UCSD-AML1 (cell line): ENCODE results near the gene IRAK4.
"Not testable (repeated sequence)": the region's sequence is repeated elsewhere in the genome, so short reads cannot be mapped to it uniquely, and the experiment has no call there.

Experiments used
- DNase-seq: peaks from one replicate; lab custom pipeline; 2025; ENCODE audit not compliant: unreplicated experiment; lab: John Stamatoyannopoulos, UW

IRAK4 gene

DNA sequence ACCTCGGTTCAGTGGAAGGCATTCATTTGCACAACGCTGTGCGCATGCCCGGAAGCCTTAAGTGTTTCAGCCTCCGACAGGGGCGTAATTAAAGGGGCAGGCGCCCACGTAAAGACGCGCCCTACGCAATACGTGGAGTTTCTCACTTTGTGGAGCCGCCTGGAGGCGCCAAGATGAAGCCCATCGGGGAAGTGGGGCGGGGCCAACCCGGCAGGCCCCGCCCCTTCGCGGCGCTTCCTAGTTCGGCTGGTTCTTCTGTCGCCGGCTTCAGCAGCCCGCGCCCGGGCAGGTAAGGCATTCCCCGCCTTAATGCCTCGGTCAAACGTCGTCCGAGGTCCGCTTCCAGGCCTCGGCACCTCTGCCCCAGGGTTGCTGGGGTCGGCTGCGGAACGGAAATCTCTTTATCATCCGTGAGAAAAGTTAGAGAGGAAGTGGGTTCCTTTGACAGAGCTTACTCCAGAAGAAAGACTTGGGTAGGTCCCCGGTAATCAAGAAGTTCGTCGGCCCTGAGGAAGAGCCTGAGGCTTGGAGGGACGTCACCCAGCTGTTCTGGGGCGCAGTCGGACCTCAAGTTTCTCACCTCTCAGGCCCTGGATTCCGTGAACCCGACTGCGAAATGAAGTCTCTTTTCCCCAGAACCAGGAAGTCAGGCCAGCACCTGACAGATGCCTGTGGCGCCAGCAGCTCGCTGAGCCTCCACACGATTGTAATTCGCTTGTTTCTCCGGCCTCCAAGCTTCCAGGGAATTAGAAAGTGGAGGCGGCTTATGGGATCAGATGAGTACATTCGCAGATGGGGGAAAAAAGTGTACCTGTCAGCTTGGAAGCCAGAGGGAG lies at the start of gene IRAK4, which contains the start of gene PUS7L:
Gene IRAK4, plus strand, starts transcription at position 224 of the 836 bp plus-strand sequence. CDS start 9,161 bp downstream, outside the sequence.
Gene PUS7L, minus strand, starts transcription at position 63 of the 836 bp plus-strand sequence. CDS start 3,545 bp downstream, outside the sequence.
- peak; percentile 97 for DNase-seq

DNA sequence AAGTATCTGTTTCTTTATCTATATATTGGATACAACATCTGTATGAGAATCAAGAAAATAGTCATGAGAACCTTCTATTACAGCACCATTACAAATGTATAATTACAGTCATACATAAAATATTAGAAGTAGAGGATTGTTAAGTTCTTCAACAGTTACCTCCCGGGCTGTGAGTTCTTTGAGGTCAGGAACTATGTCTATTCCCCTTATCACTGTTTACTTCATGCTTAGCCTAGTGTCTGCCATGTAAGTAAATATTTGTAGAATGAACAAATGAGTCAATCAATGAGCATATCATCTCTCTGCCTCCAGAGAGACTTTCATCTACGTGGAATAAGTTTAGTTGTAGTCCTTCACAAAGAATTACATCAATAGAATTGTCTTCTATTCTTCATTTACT lies 47.4 kb upstream of the IRAK4 start:
- DNase-seq, result no peak

DNA sequence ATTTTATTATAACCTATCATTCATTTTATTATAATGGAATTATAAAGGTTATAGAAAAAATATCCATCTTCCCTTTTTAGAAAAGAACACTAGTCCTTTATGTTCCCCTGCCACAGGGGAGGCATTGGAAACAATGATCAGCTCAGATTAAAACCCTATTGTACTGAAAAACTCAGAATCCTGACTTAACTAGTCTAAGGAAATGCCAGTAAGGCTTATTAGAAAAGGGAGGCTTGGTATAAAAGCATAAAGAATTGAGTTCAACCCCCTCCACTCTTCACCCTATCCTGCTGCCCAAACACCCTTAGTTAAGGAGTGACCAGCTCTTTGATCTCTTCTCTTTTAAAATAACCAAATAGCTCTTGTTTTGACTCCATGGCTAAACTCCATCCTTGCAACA lies 36.1 kb upstream of the IRAK4 start:
- no peak for DNase-seq

DNA sequence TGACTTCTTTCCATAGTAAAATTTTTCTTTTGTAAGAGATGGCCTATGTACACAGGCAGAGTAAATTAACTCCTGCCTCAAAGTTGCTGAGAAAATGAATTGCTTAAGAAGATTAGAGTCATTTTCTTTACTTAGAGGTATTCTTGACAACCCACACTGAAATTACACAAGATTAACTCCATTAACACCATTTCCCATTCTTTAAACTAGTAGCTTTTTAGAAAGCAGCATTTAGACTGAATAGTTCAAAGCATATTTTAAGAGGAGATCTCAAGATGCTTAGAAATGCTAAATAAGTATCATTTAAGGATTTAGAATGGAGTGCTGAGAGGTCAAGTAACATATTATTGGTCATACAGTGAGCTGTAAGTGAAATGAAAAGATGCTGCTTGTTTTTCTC lies 35.6 kb upstream of the IRAK4 start:
- DNase-seq, result no peak

DNA sequence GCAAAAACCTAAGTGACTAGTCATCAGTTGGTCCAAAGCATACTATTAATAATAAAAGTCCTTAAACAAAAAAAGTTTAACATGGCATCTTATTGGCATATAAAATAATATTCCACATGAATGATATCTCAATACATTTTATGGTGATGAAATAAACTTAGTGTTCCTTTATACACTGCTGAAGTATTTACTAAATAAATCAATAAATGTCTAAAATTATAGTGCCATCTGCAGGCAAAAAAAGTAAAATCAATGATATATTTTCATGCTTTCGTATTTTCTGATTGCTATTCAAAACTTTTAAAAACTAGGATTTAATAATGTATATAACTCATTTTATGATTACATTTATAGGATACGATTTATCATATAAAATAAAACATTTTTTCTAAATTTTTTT lies 30.6 kb upstream of the IRAK4 start:
- DNase-seq, result no peak

DNA sequence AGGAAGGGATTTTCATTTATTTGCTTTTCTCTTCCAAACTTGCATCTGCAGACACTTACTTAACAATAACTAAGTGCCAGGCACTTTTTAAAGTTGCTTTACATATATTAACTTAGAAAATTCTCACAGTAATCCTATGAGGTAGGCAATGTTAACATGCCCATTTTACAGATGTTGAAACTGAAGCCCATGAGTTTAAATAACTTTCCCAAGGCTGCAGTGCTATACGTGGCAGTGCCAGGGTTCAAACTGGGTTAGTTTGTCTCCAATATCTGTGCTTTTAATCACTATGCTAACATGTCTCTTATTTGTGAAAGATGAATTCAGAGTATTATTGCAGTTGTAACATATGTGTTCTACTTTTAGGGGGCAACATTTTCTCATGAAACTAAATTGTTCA lies 30.1 kb upstream of the IRAK4 start:
- no peak for DNase-seq

DNA sequence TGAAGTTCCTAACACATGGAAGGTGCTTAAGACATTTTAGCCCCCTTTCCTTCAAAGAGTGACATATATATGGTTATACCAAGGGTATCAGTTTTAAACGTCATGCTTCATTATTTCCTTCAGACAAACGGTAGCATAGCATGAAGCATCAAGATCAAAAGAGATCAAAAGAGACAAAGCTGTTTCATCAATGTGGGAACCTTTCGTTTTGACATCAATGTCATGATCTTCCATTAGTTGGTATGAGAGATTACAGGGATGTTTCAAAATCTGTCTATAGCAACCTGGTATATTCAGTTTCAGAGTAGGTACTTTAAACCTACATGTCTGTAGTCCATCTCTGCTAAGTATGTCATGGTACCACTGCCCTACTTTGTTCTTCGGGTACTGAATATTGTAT lies 28.5 kb upstream of the IRAK4 start:
- no peak for DNase-seq

DNA sequence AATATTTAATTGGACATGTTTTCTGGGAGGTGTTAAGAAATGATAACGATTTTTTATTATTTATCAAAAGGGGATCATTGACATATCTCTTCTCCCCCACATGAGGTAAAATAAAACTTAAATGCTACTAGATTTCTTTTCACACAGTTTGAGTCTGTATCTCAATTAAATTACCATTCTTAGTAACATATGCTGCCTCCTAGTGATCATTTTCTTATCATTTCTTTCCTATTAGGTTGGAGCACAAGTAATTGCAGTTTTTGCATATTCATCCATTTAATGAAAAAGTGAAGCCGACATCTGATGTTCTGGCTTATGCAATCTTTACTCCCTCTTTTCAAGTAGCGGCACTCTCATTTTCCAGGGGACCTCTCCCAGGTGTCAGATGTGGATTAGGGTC lies 25.1 kb upstream of the IRAK4 start:
- no peak for DNase-seq

DNA sequence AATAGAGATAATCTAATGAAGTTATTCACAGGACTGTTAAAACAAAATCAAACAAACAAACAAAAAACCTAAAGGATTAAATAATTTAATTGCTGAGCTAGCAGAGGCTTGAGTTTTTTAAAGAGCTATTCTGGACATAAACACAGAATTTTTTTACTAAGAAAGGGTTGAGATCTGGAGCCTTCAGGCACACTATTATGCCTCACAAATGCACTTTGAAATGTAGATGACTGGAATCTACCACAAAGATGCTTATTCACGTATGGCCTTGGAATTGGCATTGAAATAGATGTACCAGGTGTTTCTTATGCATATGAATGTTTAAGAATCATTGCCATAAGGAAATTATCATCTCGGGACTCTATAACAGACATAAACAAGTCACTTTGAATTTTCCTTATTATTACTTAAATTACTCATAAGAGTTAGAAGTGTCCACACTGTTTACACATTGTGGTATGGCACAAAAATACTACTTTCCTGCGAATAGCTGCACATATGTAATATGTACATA lies 21.8 kb upstream of the IRAK4 start:
- DNase-seq, result no peak

DNA sequence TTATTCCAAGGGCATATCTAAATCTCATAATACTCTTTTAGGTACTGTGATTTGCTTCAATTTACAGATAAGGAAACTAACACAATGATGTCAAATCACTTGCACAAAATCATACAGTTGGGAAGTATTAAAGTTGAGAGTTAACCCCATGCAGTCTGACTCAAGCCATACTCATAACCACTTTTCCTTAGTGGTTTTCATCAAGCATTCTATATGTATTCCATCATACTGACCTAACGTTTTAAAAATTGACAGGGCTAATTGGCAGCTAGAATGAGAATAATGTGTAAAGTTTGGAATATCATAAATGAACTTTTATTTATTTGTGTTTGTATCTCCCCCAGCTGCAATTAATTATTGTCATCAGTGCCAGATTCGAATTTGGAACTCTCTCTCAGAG lies 21.1 kb upstream of the IRAK4 start:
- DNase-seq, result no peak

DNA sequence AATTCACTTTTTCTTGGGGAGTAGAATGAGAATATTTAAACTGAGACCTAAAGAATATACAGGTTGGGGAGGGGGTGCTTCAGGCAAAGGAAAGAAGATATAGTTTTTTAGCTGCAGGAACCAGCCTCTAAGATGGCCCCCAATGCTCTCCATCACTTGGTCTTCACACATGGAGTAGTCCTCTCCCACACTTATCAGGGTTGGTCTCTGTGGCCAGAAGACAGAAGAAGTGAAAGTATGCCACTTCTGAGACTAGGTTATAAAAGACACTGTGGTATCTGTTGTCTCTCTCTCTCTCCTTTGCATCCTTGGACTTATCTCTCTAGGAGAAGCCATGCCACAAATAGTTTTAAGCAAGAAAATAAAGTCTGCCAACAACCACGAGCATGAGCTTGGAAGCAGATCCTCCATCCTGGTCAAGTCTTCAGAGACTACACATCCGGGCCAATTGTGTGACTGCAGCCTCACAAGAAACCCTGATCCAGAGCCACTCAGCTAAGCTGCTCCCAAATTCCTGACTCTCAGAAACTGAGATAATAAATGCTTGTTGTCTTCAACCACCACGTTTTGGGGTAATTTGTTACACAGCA lies 18.1 kb upstream of the IRAK4 start:
- DNase-seq, result no peak

DNA sequence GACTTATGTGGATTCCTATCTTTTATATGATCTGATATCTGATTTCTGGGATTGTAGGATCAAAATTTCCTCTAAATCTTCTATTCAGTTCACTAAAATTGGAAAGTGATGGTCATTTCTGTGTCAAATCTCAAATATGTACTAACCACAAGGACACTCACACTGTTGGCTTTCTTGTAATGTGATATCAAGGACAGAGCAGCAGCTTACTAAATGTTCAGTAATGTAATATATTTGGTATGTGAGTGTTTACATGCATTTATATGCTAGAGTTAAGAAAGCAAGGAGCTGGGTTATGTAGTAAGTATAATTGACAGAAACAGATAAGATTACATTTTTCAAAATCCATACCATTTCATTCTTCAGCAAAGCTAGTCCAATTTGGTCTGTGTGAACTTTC lies 16.6 kb upstream of the IRAK4 start:
- no peak for DNase-seq

DNA sequence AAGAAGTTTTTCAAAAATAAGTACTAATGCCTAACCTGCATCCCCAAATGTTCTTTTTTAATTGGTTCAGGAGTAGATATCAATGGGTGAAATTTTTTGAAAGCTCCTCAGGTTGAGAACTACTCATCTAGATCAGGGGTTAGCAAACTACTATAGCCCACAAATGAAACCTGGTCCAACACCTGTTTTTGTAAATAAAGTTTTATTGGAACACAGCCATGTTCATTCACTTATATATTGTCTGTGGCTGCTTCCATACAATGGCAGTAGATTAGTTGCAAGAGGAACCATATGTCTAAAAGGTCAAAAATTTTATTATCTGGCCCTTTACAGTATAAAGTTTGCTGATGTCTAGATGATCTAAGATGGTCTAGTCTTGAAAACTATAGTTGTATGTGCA lies 13.9 kb upstream of the IRAK4 start:
- no peak for DNase-seq

DNA sequence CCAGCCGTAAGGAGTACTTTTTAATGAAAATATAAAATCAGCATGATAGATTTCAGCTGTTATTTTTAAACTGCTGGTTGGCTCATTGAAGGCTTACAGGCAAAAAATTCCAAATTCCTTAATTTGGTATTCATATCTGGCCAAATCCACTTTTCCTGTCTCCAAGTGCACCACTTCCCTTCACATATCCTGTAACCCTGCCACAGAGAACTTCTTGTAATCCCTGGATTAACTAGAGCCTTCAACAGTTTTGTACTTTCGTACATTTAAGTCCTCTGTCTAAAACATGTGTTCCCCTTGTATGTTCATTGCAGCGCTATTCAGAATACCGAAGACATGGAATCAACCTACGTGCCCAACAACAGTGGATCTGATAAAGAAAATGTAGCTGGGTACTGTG lies 9.7 kb upstream of the IRAK4 start:
- no peak for DNase-seq

DNA sequence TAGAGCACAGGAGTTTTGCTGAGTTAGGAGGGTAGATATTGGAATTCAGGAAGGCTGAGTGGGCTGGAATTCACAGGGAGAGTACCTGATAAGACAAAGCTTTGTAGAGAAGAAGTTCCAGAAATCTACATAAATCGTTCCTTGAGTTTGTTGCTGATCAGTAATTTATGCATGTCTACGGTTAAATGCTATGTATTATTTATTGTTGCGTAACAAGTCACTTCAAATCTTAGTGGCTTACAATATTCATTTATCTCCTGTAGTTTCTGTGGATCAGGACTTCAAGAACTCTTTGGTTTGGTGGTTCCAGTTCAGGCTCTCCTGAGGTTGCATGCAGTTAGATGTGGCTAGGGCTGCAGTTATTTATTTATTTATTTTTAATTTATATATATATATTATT lies 7.9 kb upstream of the IRAK4 start:
- DNase-seq, result no peak

DNA sequence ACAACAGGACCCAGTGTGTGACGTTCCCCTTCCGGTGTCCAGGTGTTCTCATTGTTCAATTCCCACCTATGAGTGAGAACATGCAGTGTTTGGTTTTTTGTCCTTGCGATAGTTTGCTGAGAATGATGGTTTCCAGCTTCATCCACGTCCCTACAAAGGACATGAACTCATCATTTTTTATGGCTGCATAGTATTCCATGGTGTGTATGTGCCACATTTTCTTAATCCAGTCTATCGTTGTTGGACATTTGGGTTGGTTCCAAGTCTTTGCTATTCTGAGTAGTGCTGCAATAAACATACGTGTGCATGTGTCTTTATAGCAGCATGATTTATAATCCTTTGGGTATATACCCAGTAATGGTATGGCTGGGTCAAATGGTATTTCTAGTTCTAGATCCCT lies 7.4 kb upstream of the IRAK4 start:
- DNase-seq, result not testable (repeated sequence)

DNA sequence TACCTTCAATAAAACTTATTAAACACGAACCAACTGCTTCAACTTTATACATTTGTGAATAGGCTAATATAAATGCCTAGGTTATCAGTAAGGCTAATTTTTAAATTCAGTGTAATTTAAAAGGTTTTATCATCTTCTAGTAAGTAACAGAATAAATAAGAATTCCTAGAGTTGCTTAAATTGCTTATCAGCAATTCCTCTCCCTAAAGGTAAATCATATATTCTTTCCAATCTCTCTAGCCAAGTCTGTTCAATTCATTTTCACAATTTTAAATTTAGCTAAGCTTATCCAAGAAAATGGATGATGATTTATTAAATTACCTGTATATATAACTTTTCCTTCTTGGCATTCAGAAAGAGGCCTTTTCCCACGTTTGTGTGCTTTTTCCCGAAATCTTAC lies 4.7 kb upstream of the IRAK4 start:
- no peak for DNase-seq

DNA sequence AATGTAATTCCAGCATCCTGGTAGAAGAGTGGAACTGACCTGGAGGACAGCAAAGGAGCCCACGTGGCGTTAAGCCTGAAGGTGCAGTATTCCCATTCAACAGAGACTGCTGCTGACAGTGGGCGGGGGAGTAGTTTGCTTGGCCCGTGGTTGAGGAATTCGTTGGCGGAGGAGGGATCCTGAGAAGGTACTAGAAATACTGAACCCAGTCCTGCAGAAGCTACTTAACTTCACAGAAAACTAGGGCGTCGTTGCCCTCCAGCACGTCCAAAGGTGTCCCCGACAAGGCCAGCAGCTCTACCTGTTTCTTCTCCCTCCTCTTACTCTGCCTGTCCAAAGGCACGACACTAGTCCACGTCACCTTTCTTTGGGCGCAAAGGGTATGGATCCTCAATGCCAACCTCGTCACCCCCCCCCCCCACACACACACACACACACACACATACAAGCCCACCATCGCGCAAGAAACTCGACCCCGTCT lies 464 bp upstream of the IRAK4 start:
- DNase-seq, result no peak

DNA sequence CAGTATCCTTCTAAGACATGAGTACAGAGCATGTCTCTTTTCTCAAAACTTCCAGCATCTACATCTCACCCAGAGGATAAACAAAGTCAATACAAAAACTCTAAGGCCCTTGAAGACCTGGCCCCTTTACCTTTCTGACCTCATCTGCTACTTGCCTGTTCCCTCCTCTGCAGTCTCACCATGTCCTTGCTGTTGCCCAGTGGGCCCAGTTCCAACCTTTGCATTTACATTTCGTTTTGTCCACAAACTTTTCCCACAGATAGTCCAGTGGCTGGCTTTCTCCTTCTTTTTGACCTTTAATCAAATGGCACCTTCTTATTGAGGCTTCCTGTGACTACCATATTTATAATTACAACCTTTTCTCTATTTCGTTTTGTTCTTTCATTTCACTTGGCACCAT lies 1.6 kb downstream of the IRAK4 start:
- no peak for DNase-seq

DNA sequence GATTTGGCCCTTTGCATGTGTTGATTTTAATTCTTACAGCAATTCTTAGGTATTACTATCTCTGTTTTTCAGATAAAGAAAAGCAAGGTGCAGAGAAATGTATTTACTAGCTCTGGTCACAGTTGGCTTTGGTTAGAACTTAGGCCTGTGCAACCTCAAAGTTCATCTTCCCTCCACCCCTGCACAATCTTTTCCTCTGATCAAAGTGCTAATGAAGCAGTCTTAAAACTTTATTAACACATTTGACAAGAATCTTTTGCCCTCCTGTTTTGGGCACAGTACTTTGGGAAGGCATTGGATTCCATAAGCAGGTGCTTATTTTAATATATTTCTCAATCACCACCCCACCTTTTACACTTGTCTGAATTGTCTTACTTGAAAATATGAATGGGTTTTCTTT lies 2.7 kb downstream of the IRAK4 start:
- DNase-seq, result no peak

DNA sequence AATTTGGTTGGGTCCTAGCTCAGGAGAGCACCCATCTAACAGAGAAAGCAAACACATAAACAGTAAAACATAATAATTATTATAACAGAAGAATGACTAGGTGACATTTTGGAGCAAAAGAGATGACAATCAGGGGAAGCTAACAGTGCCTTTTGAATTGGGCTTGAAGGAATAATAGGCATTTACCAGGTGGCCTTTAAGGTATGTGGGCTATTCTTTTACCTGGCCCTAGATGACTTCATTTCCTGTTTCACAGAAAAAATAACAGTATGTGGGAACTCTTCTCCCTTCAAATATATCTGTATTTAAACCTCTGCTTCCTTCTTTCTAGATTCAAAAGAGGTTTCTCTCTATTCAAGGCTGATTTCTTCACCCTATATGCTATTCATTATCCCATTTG lies 3.8 kb downstream of the IRAK4 start:
- DNase-seq, result no peak

DNA sequence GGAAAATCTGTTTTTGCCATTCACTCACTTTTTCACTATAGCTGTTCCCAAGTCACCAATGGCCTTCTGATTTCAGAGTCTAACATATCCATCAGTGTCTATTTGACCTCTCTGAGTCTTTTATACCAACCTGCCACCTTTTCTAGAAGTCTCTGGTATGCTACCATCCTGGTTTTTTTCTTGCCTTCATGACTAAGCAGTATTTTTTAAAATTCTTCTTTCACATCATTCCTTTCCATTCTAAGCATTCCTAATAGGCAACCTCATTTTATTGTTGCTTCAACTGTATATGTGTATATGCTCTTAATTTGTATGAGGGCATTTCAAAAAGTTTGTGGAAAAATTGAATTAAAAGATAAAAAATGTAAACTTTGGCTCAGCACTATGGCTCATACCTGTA lies 5.0 kb downstream of the IRAK4 start:
- no peak for DNase-seq
